OCI-LY1 (cell line): Measurements from ENCODE around the gene ESAM.

Experiments used
- H2AFZ ChIP-seq: fragments of 200-600 bp; sonication (generic), shearing (Covaris generic); 2 replicates; pipeline ENCODE4 v1.6.0; 2014; ENCODE audit warnings: antibody characterized with exemption, mild to moderate bottlenecking, low read length
- H3F3A ChIP-seq: fragments of 200-600 bp; sonication (generic), shearing (Covaris generic); 2 replicates; pipeline ENCODE4 v1.6.0; 2014; ENCODE audit warnings: mild to moderate bottlenecking, antibody characterized with exemption, low read length, moderate library complexity; ENCODE audit not compliant: insufficient read depth
- H3K27ac ChIP-seq: fragments of 200-600 bp; sonication (generic); 2 replicates; pipeline ENCODE4 v1.5.1; 2014; ENCODE audit warnings: low read length, mixed run types, mild to moderate bottlenecking, low read depth; ENCODE audit not compliant: poor library complexity, severe bottlenecking
- H3K27me3 ChIP-seq: fragments of 200-600 bp; sonication (generic); 2 replicates; pipeline ENCODE4 v1.6.0; 2014; ENCODE audit warnings: antibody characterized with exemption, mild to moderate bottlenecking, low read length, moderate library complexity; ENCODE audit not compliant: insufficient read depth
- H3K36me3 ChIP-seq: fragments of 200-600 bp; sonication (generic); 2 replicates; pipeline ENCODE4 v1.6.1; 2014; ENCODE audit warnings: mild to moderate bottlenecking, antibody characterized with exemption, low read length, moderate library complexity, mixed read lengths; ENCODE audit not compliant: insufficient read depth
- H3K4me1 ChIP-seq: fragments of 200-600 bp; sonication (generic); 2 replicates; pipeline ENCODE4 v1.5.1; 2014; ENCODE audit warnings: mild to moderate bottlenecking, low read length, moderate library complexity; ENCODE audit not compliant: insufficient read depth, severe bottlenecking
- H3K4me2 ChIP-seq: fragments of 200-600 bp; sonication (generic), shearing (Covaris generic); 2 replicates; pipeline ENCODE4 v1.6.1; 2014; ENCODE audit warnings: low read length
- H3K4me3 ChIP-seq: fragments of 200-600 bp; sonication (generic); 2 replicates; pipeline ENCODE4 v1.5.1; 2014; ENCODE audit warnings: low read length, low read depth, mild to moderate bottlenecking, mixed read lengths; ENCODE audit not compliant: poor library complexity, severe bottlenecking
- H3K79me2 ChIP-seq: fragments of 200-600 bp; shearing (Covaris generic); 2 replicates; pipeline ENCODE4 v1.6.1; 2016; ENCODE audit warnings: mixed run types, low read length, mixed read lengths; ENCODE audit not compliant: insufficient read depth
- H3K9ac ChIP-seq: fragments of 200-600 bp; sonication (generic), shearing (Covaris generic); 2 replicates; pipeline ENCODE4 v1.6.1; 2014; ENCODE audit warnings: mild to moderate bottlenecking, low read length, mixed read lengths
- H3K9me2 ChIP-seq: fragments of 200-600 bp; sonication (generic), shearing (Covaris generic); 2 replicates; pipeline ENCODE4 v1.6.1; 2014; ENCODE audit warnings: low read depth, mild to moderate bottlenecking, low read length, mixed read lengths
- H3K9me3 ChIP-seq: fragments of 200-600 bp; shearing (Covaris generic); 2 replicates; pipeline ENCODE4 v1.6.1; 2014; ENCODE audit warnings: low read length, mixed read lengths
- H4K20me1 ChIP-seq: fragments of 200-600 bp; sonication (generic), shearing (Covaris generic); 2 replicates; pipeline ENCODE4 v1.6.0; 2016; ENCODE audit warnings: mild to moderate bottlenecking, low read length; ENCODE audit not compliant: insufficient read depth
- EZH2 ChIP-seq: fragments of 200-600 bp; sonication (generic), shearing (Covaris generic); IDR thresholded peaks from 2 replicates; pipeline ENCODE4 v1.8.0; 2017; ENCODE audit warnings: borderline replicate concordance, mixed run types, mild to moderate bottlenecking, antibody characterized with exemption, low read length, moderate library complexity, mixed read lengths
- TF ChIP-seq, protein P1 (sequence below): fragments of 200-600 bp; sonication (generic), shearing (Covaris generic); IDR thresholded peaks from 2 replicates; pipeline ENCODE4 v1.5.1; 2017; ENCODE audit warnings: mild to moderate bottlenecking, antibody characterized with exemption, low read length, moderate library complexity, mixed read lengths

The ESAM gene

DNA sequence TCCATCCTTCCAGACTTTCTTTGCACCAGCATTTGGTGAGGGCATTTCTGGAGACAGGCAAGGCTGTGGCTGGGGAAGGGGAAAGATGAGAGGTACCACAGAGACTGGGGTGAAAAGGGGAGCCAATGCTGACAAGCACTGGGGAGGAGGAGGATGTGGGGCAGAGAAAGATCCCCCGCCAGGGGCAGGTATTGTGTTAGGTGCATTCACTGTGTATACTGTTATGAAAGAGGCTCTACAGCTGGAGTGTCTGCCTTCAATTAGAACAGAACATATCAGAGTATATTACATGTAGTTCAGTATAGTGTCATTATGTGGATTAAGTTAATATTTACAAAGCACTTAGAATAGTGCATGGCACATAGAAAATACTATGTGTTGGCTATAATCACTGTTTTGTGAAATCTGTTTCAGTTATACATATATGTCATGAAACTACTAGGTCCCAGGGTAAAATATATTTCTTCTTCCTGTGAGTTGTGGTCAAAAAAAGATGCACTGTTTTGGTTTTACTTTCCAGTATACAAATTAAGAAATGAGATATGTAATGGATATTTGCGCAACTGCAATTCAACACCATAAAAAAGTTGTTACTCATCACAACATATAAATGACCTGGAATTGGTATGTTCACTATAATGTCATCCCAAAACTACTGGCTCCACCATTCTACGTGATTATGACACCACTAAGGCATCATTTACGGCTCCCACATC lies 29.7 kb upstream of the ESAM start:
- no peaks in the 10 kb centered on the region for H3K4me1 ChIP-seq
- TF ChIP-seq, protein P1, sequence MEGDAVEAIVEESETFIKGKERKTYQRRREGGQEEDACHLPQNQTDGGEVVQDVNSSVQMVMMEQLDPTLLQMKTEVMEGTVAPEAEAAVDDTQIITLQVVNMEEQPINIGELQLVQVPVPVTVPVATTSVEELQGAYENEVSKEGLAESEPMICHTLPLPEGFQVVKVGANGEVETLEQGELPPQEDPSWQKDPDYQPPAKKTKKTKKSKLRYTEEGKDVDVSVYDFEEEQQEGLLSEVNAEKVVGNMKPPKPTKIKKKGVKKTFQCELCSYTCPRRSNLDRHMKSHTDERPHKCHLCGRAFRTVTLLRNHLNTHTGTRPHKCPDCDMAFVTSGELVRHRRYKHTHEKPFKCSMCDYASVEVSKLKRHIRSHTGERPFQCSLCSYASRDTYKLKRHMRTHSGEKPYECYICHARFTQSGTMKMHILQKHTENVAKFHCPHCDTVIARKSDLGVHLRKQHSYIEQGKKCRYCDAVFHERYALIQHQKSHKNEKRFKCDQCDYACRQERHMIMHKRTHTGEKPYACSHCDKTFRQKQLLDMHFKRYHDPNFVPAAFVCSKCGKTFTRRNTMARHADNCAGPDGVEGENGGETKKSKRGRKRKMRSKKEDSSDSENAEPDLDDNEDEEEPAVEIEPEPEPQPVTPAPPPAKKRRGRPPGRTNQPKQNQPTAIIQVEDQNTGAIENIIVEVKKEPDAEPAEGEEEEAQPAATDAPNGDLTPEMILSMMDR: no peak
- TF ChIP-seq EZH2: no peak
- H3K4me3 ChIP-seq: no peak overlapping the region
- H2AFZ ChIP-seq: no peak overlapping the region
- H3K79me2 ChIP-seq: no peaks in the 10 kb centered on the region
- H3K36me3 ChIP-seq: no peaks in the 10 kb centered on the region
- H3K9ac ChIP-seq: no peak overlapping the region
- no peak overlapping the region for H3K4me2 ChIP-seq
- no peaks in the 10 kb centered on the region for H3K9me3 ChIP-seq
- no peaks in the 10 kb centered on the region for H3K9me2 ChIP-seq
- no peaks in the 10 kb centered on the region for H3K27me3 ChIP-seq
- H3F3A ChIP-seq: no peaks in the 10 kb centered on the region
- 0 out of 2 replicates have a peak, but pooled peaks cover 2% of the 10 kb centered on the region for H4K20me1 ChIP-seq
- no peak overlapping the region for H3K27ac ChIP-seq

DNA sequence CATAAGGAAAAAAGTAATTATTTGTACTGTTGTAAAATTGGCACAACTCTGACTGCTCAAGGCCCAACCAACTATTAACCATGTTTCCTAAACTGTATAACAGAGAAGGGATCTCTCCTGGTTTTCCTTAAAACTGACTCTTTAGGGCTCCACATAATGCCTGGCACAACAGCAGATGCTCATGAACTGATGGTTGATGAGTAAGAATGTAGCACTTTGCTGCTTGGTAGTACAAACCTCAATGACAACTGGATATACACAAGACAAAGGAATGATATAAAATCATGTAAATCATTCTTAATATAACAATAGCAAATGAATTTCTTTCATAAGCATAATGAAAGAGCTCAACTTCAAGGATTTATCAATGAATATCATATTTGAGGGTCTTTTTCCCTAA lies 26.4 kb upstream of the ESAM start:
- Histone ChIP-seq H4K20me1 (0 out of 2 replicates have a peak, but pooled peaks cover 2% of the 10 kb centered on the region), H3K9me2 (no peaks in the 10 kb centered on the region), H2AFZ (no peak overlapping the region), H3F3A (no peaks in the 10 kb centered on the region), H3K27me3 (no peaks in the 10 kb centered on the region), H3K4me1 (no peaks in the 10 kb centered on the region), H3K9ac (no peak overlapping the region), H3K9me3 (no peaks in the 10 kb centered on the region), H3K4me3 (no peak overlapping the region), H3K36me3 (no peaks in the 10 kb centered on the region), H3K79me2 (no peaks in the 10 kb centered on the region), H3K4me2 (no peak overlapping the region), H3K27ac (no peak overlapping the region)
- TF ChIP-seq, protein P1: no peak
- no peak for TF ChIP-seq EZH2

DNA sequence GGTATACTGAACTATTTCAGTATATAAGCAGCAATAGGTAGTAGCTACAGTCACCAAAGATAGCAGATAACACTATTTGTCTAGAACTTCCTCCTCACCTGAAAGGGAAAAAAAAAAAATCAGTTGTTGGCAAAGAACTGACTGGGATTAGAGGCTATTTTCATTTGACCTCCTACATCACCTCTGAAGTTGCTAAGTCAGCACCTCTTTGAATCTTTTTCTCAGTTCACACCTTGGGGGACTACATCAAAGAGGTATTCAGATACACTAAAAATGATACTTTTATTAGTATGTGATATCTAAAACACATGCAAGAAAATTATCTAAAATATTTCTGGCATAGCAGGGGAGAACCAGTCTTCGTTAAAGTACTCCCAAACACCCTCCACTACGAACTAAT lies 22.0 kb upstream of the ESAM start:
- no peak overlapping the region for H3K4me2 ChIP-seq
- TF ChIP-seq, protein P1: no peak
- no peak for TF ChIP-seq EZH2
- no peaks in the 10 kb centered on the region for H3K36me3 ChIP-seq
- H3K9me2 ChIP-seq: no peaks in the 10 kb centered on the region
- no peak overlapping the region for H3K27ac ChIP-seq
- H2AFZ ChIP-seq: no peak overlapping the region
- no peak overlapping the region for H3K4me3 ChIP-seq
- no peaks in the 10 kb centered on the region for H3K79me2 ChIP-seq
- no peaks in the 10 kb centered on the region for H3F3A ChIP-seq
- H3K27me3 ChIP-seq: no peaks in the 10 kb centered on the region
- no peaks in the 10 kb centered on the region for H3K4me1 ChIP-seq
- no peaks in the 10 kb centered on the region for H4K20me1 ChIP-seq
- H3K9me3 ChIP-seq: no peaks in the 10 kb centered on the region
- no peak overlapping the region for H3K9ac ChIP-seq
